OCI-LY7 (cell line): ENCODE measurements around the gene ATP8B1.

Source experiments
- EZH2phosphoT487 ChIP-seq: fragments of 200-600 bp; sonication (generic); IDR thresholded peaks from 2 replicates; pipeline ENCODE4 v1.6.1; 2018; ENCODE audit warnings: low read depth, borderline replicate concordance, mild to moderate bottlenecking, mixed run types, antibody characterized with exemption, low read length, moderate library complexity, mixed read lengths
- TF ChIP-seq, protein P1 (sequence below): fragments of 200-600 bp; sonication (generic); conservative IDR thresholded peaks from 2 replicates; pipeline ENCODE4 v1.5.1; 2014; ENCODE audit warnings: mild to moderate bottlenecking, antibody characterized with exemption, low read length, moderate library complexity, mixed read lengths

DNA sequence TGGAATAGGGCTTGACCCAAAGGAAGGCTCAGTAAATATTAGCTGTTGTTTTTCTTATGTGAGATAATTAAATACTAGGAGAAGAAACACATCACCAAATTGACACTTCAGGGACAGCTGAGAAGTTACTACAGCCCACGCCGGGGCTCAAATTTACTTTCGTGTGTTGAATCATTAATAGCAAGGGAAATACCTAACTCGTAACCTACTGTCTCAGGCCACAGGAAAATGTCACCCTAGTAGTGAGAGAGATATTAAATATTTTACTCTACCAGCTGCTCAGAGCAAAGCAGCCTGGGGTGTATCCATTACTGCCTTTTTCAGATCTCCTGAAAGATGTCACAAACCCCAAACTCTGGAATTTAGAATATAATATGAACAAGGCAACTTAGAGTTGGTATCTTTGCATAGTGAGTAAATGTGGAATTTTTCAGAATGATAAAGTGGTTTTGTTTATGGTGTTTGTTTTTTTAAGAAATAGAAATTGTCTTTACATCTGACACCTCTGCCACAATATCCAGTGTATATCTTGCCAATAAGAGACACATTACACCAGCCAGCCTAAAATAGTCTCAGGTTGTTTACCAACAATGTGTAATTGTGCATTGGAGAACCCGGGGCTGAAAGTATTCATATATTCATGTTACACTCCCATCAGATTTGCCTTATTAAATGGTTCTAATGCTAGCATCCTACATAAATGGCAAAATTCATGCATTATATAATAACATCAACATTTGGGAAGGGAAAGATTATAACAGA, 48.4 kb downstream of the ATP8B1 start:
- no peak for TF ChIP-seq EZH2phosphoT487
- TF ChIP-seq, protein P1, sequence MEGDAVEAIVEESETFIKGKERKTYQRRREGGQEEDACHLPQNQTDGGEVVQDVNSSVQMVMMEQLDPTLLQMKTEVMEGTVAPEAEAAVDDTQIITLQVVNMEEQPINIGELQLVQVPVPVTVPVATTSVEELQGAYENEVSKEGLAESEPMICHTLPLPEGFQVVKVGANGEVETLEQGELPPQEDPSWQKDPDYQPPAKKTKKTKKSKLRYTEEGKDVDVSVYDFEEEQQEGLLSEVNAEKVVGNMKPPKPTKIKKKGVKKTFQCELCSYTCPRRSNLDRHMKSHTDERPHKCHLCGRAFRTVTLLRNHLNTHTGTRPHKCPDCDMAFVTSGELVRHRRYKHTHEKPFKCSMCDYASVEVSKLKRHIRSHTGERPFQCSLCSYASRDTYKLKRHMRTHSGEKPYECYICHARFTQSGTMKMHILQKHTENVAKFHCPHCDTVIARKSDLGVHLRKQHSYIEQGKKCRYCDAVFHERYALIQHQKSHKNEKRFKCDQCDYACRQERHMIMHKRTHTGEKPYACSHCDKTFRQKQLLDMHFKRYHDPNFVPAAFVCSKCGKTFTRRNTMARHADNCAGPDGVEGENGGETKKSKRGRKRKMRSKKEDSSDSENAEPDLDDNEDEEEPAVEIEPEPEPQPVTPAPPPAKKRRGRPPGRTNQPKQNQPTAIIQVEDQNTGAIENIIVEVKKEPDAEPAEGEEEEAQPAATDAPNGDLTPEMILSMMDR, result no peak
